A549 treated with DMSO at 1 μM for 4 hours (cell line): ENCODE data around the gene MED1. TPM values are rescaled to one million over a fixed set of nuclear protein-coding genes. Genes with fewer than 3 reads are reported as not detected.

Experiments
- total RNA-seq: library from RNA; stranded (reverse); fragments of 200-300 nt; extraction: Qiagen RNA extraction; gene quantifications from 5 replicates; pipeline ENCODE4 v1.2.3, GENCODE V29; 2022; ENCODE audit warnings: low read depth

The MED1 gene, protein sequence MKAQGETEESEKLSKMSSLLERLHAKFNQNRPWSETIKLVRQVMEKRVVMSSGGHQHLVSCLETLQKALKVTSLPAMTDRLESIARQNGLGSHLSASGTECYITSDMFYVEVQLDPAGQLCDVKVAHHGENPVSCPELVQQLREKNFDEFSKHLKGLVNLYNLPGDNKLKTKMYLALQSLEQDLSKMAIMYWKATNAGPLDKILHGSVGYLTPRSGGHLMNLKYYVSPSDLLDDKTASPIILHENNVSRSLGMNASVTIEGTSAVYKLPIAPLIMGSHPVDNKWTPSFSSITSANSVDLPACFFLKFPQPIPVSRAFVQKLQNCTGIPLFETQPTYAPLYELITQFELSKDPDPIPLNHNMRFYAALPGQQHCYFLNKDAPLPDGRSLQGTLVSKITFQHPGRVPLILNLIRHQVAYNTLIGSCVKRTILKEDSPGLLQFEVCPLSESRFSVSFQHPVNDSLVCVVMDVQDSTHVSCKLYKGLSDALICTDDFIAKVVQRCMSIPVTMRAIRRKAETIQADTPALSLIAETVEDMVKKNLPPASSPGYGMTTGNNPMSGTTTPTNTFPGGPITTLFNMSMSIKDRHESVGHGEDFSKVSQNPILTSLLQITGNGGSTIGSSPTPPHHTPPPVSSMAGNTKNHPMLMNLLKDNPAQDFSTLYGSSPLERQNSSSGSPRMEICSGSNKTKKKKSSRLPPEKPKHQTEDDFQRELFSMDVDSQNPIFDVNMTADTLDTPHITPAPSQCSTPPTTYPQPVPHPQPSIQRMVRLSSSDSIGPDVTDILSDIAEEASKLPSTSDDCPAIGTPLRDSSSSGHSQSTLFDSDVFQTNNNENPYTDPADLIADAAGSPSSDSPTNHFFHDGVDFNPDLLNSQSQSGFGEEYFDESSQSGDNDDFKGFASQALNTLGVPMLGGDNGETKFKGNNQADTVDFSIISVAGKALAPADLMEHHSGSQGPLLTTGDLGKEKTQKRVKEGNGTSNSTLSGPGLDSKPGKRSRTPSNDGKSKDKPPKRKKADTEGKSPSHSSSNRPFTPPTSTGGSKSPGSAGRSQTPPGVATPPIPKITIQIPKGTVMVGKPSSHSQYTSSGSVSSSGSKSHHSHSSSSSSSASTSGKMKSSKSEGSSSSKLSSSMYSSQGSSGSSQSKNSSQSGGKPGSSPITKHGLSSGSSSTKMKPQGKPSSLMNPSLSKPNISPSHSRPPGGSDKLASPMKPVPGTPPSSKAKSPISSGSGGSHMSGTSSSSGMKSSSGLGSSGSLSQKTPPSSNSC (N-terminal part only)
- total RNA-seq = 31.1 to 40.5 TPM (median 38.0 TPM) in 5 replicates

DNA sequence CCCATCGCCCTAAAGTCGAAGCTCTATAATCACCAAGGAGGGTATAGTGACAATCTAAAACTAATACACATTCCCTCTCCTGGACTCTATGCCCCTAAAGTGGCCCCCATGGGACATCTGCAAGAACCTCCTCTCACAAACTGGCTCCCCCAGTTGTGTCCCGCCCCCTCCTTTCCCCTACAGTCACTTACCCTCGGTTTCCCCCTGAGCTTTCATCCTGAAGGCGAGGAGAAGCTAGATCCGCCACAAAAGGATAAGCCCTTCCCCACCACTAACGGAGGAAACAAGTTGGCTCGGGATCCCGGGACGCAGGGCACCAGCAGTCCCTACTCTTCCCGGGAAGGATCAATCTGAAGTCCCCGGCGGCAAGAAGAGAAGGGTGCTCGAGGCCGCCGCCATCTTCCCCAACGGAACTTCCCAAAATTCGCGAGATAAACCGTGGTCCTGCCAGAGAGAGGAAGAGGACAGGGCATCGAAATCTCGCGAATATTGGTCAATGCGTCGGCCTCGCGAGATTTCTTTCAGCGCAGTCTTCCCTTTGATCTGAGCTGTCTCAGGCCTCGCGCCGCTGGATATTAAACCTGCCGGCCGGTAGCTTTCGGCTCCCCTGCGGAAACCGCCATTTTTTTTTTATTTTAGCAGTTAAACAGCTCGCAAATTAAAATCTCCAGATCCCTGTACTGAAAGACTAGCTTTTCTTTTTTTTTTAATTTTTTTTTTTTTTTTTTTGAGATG is at the start of gene MED1:
Gene MED1 (minus strand): TSS at position 417 of the 735 bp plus-strand sequence. CDS start 201 bp downstream, at position 216.

DNA sequence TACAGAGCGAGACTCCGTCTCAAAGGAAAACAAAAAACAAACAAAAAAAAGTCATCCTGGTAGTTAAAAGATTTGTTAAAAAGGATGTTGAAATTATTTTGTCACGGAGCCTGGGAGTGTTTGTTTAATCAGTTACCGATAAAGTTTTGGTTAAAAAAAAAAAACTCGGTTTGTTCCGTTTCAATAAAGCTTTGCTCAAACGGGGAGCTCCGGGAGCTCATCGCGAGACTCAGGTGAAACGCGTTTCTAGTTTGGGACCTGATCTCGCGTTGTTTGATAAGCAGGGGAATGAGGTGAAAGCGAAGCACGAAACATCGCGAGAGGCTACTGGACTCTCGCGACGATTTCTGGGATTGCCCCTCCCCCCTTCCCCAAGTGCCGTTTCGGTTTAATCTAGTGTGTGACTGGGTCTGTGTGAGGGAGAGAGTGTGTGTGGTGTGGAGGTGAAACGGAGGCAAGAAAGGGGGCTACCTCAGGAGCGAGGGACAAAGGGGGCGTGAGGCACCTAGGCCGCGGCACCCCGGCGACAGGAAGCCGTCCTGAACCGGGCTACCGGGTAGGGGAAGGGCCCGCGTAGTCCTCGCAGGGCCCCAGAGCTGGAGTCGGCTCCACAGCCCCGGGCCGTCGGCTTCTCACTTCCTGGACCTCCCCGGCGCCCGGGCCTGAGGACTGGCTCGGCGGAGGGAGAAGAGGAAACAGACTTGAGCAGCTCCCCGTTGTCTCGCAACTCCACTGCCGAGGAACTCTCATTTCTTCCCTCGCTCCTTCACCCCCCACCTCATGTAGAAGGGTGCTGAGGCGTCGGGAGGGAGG is 10.3 kb upstream of the MED1 start, which contains the start of gene CDK12:
Gene CDK12 (plus strand): TSS at position 374 of the 813 bp plus-strand sequence. CDS start 586 bp downstream, outside the sequence.

DNA sequence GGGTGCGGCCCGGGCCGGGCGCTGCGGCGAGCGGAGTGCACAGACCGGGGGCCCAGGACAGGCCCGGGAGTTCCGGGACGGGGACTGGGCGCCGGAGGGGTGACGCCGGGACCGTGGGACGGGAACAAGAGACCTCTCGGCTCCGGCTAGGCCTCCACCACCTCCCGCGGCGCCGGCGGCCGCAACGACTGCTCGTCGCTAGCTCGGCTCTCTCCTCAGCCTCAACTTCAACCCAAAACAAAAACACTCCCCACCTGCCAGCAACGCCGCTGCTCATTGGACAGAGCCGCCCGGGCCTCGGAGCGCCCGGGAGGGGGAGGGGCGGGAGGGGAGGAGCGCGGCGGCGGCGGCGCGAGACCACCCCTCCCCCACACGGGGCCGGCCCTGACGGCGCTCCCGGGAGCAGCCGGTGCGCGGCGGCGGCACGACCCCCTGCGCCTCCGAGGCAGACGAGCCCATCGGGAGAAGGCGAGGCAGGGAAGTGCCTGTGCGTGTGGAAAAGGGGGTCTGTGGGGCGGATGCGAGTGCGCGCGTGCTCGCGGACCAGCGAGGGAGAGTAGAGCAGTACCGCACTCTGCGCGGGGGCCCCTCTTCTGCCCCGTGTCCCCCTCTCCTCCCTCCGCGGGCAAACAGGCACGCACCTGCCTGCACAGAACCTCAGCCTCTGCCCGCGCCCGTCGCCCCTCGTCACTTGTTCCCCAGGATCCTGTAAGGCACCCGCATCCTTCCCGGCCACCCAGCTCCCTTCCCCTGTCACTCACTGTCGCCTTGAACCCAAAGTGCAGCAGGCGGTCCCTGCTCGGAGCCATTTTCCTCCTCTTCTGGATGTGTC is 49.4 kb downstream of the MED1 start, which contains the start of gene FBXL20:
Gene FBXL20 (minus strand): TSS at position 215 of the 832 bp plus-strand sequence. CDS start 224 bp downstream, outside the sequence.

Other genes with a start within 250 kb of the MED1 start
- gene STAC2, start 225.3 kb downstream of the MED1 start, total RNA-seq = 0.09 to 0.22 TPM (median 0.14 TPM) in 5 replicates
- 7.2 to 11.1 TPM (median 9.9 TPM) in 5 replicates for gene FBXL20, start 49.6 kb downstream of the MED1 start, total RNA-seq
- 37.6 to 46.7 TPM (median 44.1 TPM) in 5 replicates for gene CDK12, start 10.2 kb upstream of the MED1 start, total RNA-seq
- gene NEUROD2, start 156.7 kb upstream of the MED1 start, total RNA-seq = not detected in 5 replicates
- 0.18 TPM in 1 of 5 replicates, not detected in the others for gene PPP1R1B, start 175.7 kb upstream of the MED1 start, total RNA-seq
- gene STARD3, start 185.9 kb upstream of the MED1 start, total RNA-seq = 49.8 to 64.8 TPM (median 57.2 TPM) in 5 replicates
- 0.77 to 1.8 TPM (median 1.0 TPM) in 5 replicates for gene TCAP, start 214.1 kb upstream of the MED1 start, total RNA-seq
- gene PNMT, start 217.2 kb upstream of the MED1 start, total RNA-seq = 0.13 TPM in 1 of 5 replicates, not detected in the others
- 7.3 to 8.5 TPM (median 7.8 TPM) in 5 replicates for gene PGAP3, start 236.8 kb upstream of the MED1 start, total RNA-seq
- 30.4 to 39.9 TPM (median 32.8 TPM) in 5 replicates for gene ERBB2, start 248.8 kb upstream of the MED1 start, total RNA-seq